ENCODE measurements around the gene TRUB2. TPM values are rescaled to one million over a fixed set of nuclear protein-coding genes. Genes with fewer than 3 reads are reported as not detected.

TRUB2 gene
- total RNA-seq, 4 donors from 2014 or later = 7.1 to 18.1 (median 14.3) TPM

DNA sequence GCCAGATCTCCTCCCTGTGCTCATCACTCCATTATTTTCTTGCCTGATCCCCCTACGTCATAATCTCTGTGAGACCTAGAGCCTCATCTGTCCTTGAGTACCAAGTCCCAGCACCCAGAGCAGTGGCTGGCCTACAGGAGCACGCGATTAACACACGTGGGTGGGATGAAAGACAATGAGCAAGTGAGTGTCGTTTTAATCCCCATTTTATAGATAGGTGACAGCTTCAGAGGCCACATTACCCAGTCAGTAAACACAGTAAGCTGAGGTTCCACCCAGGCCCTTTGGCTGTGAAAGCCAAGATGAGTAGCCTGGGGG, 17.3 kb downstream of the TRUB2 start:
- intact Hi-C loops (cut with DNase I; ENCODE audit: low total_unique reads) (no loop called here), in situ Hi-C loops (cut with MboI; ENCODE audit: low sequenced_read_pairs in 4 of 4) (no loop called here)
- Histone ChIP-seq H3K4me1 (no peaks in the 10 kb centered on the region), H3K27me3 (no peaks in the 10 kb centered on the region), H3K9me3 (no peaks in the 10 kb centered on the region), H3K4me3 (no peak overlapping the region), H3K27ac (no peak overlapping the region), H3K36me3 (peaks cover 0 to 23% of the 10 kb centered on the region in 2 donors)
- no peak for ATAC-seq
- no peak for TF ChIP-seq POLR2A (IDR thresholded peaks at IDR 0.05)
- TF ChIP-seq, protein P1, sequence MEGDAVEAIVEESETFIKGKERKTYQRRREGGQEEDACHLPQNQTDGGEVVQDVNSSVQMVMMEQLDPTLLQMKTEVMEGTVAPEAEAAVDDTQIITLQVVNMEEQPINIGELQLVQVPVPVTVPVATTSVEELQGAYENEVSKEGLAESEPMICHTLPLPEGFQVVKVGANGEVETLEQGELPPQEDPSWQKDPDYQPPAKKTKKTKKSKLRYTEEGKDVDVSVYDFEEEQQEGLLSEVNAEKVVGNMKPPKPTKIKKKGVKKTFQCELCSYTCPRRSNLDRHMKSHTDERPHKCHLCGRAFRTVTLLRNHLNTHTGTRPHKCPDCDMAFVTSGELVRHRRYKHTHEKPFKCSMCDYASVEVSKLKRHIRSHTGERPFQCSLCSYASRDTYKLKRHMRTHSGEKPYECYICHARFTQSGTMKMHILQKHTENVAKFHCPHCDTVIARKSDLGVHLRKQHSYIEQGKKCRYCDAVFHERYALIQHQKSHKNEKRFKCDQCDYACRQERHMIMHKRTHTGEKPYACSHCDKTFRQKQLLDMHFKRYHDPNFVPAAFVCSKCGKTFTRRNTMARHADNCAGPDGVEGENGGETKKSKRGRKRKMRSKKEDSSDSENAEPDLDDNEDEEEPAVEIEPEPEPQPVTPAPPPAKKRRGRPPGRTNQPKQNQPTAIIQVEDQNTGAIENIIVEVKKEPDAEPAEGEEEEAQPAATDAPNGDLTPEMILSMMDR (IDR thresholded peaks at IDR 0.05 in 4 of 5, conservative IDR thresholded peaks at IDR 0.05 in 1 of 5) = no peak
- no peak for DNase-seq

DNA sequence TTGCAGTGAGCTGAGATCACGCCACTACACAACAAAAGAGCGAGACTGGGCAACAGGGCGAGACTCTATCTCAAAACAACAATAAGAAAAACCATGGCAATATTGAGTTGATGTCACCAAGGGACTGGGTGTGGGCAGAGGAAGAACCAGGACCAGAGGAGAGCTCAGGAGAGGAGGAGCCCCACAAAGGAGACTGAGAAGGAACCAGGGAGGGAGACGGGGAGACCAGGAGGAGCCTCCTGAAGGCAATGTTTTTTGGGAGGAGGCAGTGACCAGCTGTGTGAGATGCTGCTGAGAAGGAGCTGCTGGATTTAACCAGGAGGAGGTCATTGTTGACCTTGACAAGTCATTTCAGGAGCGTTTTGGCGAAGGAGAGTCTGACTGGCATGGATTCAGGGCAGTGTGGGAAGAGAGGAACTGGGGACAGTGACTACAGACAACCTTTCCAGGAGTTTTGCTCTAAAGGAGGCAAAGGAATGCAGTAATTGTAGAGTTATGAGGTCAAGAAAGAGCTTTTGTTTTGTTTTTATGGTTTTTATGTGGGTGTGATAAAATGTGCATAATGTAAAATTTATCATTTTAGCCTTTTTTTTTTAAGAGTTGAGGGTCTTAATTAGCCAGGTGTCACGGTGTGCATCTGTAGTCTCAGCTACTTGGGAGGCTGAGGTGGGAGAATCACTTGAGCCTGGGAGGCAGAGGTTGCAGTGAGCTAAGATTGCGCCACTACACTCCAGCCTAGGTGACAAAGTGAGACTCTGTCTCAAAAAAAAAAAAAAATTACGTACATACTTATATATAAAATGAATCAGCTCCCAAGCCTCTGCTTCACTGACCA, 17.9 kb downstream of the TRUB2 start:
- DNase-seq = no peak
- H3K36me3 ChIP-seq = peaks cover 0 to 17% of the 10 kb centered on the region in 2 donors
- in situ Hi-C loops (cut with MboI; ENCODE audit: low sequenced_read_pairs in 4 of 4) = no loop called here
- no peak for TF ChIP-seq POLR2A (IDR thresholded peaks at IDR 0.05)
- TF ChIP-seq, protein P1 (IDR thresholded peaks at IDR 0.05 in 4 of 5, conservative IDR thresholded peaks at IDR 0.05 in 1 of 5) = no peak
- no peaks in the 10 kb centered on the region for H3K9me3 ChIP-seq
- intact Hi-C loops (cut with DNase I; ENCODE audit: low total_unique reads) = no loop called here
- H3K4me1 ChIP-seq = no peaks in the 10 kb centered on the region
- ATAC-seq = no peak
- no peak overlapping the region for H3K27ac ChIP-seq
- no peaks in the 10 kb centered on the region for H3K27me3 ChIP-seq
- H3K4me3 ChIP-seq = no peak overlapping the region

DNA sequence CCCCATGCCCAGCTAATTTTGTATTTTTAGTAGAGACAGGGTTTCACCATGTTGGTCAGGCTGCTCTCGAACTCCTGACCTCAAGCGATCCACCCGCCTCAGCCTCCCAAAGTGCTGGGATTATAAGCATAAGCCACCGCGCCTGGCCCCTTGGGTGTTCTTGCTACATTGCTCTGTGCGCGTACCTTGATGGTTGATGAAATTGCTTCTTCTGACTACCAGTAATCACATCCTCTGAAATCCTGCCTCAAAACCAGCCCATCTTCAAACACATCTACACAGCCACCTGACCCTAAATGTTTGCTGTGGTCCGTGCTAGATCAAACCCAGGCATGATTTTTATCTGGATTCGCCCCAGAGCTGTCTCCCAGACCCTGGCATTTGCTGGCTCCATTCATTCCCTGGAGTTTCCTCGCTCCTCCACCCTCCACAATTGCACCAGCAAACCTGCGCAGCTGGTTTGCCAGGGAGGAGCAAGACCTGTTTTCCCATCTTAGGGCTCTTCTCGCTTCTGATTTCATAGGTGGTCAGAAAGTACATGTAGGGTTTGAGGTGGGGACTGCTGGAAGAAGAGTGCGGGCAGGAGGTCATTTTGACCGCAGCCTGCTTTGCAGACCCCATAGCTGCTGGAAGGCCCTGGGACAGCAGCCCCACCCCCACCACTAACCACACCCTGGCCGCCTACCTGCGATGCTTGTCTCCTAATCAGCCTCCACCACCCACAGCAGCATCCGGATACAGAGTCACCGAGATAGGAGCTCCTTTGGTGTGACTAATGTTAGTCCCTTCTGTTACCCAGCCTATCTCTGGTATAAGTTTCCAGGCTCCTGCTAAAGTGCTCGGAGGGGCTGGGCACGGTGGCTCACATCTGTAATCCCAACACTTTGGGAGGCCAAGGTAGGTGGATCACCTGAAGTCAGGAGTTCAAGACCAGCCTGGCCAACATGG, 23.4 kb downstream of the TRUB2 start:
- Histone ChIP-seq H3K27ac (no peak overlapping the region), H3K27me3 (no peaks in the 10 kb centered on the region), H3K36me3 (no peaks in the 10 kb centered on the region), H3K4me1 (no peaks in the 10 kb centered on the region), H3K9me3 (no peaks in the 10 kb centered on the region), H3K4me3 (no peak overlapping the region)
- TF ChIP-seq, protein P1 (IDR thresholded peaks at IDR 0.05 in 4 of 5, conservative IDR thresholded peaks at IDR 0.05 in 1 of 5) = no peak
- no peak for TF ChIP-seq POLR2A (IDR thresholded peaks at IDR 0.05)
- no peak for DNase-seq
- no peak for ATAC-seq
- intact Hi-C loops (cut with DNase I; ENCODE audit: low total_unique reads) = no loop called here
- in situ Hi-C loops (cut with MboI; ENCODE audit: low sequenced_read_pairs in 4 of 4) = loop anchor here in 1 of 4 donors (10.0 kb wide), 1 partner anchor 116 kb away; no protein-coding TSS in a partner anchor

DNA sequence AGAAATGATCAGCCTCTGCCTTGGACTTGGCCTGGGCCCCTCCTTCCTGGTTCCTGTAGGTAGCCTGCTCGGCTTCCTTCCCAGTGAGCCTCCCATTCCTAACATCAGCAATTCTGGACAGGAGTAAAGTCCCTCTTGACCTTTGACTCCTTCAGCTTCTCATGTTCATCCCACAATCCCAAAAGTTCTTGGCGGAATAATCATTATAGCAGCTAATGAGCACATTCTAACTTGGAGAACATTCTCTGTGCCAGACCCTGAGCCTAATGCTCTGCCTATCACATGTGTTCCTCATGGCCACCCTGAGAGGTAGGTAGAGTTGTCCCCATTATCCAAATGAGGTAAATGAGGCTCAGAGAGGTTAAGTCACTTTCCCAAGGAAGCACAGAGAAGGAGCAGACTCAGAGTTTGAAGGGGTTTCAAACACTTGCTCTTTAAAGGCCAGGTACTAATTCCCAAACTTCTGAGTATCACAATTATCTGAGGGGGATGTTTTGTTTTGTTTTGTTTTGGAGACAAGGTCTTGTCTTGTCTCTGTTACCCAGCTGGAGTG, 24.9 kb downstream of the TRUB2 start:
- in situ Hi-C loops (cut with MboI; ENCODE audit: low sequenced_read_pairs in 4 of 4) = loop anchor here in 1 of 4 donors (10.0 kb wide), 1 partner anchor 118 kb away; no protein-coding TSS in a partner anchor
- intact Hi-C loops (cut with DNase I; ENCODE audit: low total_unique reads) = no loop called here
- DNase-seq (no peak), ATAC-seq (no peak)
- Histone ChIP-seq H3K27me3 (no peaks in the 10 kb centered on the region), H3K36me3 (no peaks in the 10 kb centered on the region), H3K4me3 (no peak overlapping the region), H3K4me1 (no peaks in the 10 kb centered on the region), H3K9me3 (no peaks in the 10 kb centered on the region), H3K27ac (no peak overlapping the region)
- TF ChIP-seq POLR2A (IDR thresholded peaks at IDR 0.05) = no peak
- TF ChIP-seq, protein P1 (IDR thresholded peaks at IDR 0.05 in 4 of 5, conservative IDR thresholded peaks at IDR 0.05 in 1 of 5) = no peak

All from gastrocnemius medialis (tissue), 4 donors.